Nephron progenitor cell (in vitro differentiated cells): ENCODE data around the gene GCHFR.

Source experiments
- DNase-seq: peaks from one replicate; pipeline ENCODE4 v3.0.0; 2021
- H3K27ac Mint-ChIP-seq: 2 replicates; pipeline ENCODE4 v1.8.0; 2021; ENCODE audit warnings: mild to moderate bottlenecking, moderate library complexity, mixed read lengths
- H3K27me3 Mint-ChIP-seq: 2 replicates; pipeline ENCODE4 v1.8.0; 2021; ENCODE audit warnings: mild to moderate bottlenecking, low read depth, mixed read lengths; ENCODE audit not compliant: poor library complexity
- H3K36me3 Mint-ChIP-seq: 2 replicates; pipeline ENCODE4 v1.8.0; 2021; ENCODE audit warnings: low read depth, mixed read lengths
- H3K4me1 Mint-ChIP-seq: 2 replicates; pipeline ENCODE4 v1.8.0; 2021; ENCODE audit warnings: mixed read lengths
- H3K4me3 Mint-ChIP-seq: 2 replicates; pipeline ENCODE4 v1.8.0; 2021; ENCODE audit warnings: mild to moderate bottlenecking, moderate library complexity, mixed read lengths
- H3K9me3 Mint-ChIP-seq: 2 replicates; pipeline ENCODE4 v1.8.0; 2021; ENCODE audit warnings: mild to moderate bottlenecking, moderate library complexity, mixed read lengths
- TF ChIP-seq, protein P1 (sequence below): fragments of 200-600 bp; sonication (generic); IDR thresholded peaks from 2 replicates; pipeline ENCODE4 v1.5.0; 2021; ENCODE audit warnings: antibody characterized with exemption

The GCHFR gene

DNA sequence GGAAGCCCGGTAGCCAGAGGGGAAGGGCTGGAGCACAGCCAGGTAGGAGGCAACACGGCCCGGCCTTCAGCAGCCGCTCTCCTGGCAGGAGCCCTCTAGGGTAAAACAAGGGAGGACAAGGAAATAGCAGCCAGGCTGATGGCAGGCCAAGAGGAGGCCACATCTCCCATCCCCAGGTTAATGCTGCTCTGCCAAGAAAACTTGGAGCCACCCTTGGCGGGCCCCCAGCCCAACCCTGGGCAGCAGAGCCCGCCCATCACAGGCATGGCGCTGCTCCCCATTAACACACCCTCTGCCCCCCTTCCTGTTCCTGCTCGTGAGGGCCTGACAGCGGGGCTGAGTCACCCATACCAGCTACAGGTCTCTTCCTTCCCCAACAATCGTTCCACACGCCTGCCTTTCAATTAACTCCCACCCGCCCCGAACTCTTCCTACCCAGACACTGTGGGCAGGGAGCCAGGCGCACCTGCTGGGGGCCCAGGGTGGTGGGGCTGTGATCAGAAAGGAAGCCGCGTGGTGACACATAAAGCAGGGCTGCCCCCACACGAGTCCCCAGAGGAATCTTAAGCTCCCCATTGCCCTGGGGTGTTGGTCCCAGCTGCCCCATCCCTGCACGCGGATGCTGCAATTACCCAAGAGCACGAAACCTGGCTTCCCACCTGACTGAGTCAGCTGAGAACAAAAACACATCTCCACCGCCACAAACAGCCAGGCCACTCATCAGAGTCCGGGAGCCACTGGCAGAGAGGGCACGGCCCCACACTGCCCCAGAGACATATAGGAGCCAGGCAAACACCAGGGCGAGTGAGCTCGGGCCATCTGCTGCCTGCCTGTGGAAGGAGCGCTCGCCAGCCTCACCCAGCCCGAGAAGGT, 5.6 kb downstream of the GCHFR start, which contains the start of gene C15orf62:
C15orf62 (plus strand) TSS at position 707 of the 873 bp plus-strand sequence. CDS start 516 bp downstream, outside the sequence.
- TF ChIP-seq, protein P1, sequence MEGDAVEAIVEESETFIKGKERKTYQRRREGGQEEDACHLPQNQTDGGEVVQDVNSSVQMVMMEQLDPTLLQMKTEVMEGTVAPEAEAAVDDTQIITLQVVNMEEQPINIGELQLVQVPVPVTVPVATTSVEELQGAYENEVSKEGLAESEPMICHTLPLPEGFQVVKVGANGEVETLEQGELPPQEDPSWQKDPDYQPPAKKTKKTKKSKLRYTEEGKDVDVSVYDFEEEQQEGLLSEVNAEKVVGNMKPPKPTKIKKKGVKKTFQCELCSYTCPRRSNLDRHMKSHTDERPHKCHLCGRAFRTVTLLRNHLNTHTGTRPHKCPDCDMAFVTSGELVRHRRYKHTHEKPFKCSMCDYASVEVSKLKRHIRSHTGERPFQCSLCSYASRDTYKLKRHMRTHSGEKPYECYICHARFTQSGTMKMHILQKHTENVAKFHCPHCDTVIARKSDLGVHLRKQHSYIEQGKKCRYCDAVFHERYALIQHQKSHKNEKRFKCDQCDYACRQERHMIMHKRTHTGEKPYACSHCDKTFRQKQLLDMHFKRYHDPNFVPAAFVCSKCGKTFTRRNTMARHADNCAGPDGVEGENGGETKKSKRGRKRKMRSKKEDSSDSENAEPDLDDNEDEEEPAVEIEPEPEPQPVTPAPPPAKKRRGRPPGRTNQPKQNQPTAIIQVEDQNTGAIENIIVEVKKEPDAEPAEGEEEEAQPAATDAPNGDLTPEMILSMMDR, result no peak
- Mint-ChIP-seq H3K27ac (peak within 1 kb of the TSS; percentile 81), H3K36me3 (peaks cover 3% of the 10 kb centered on the region), H3K9me3 (no peaks in the 10 kb centered on the region), H3K4me1 (peaks cover 37% of the 10 kb centered on the region), H3K4me3 (no peak within 1 kb of the TSS), H3K27me3 (no peaks in the 10 kb centered on the region)
- no peak for DNase-seq

DNA sequence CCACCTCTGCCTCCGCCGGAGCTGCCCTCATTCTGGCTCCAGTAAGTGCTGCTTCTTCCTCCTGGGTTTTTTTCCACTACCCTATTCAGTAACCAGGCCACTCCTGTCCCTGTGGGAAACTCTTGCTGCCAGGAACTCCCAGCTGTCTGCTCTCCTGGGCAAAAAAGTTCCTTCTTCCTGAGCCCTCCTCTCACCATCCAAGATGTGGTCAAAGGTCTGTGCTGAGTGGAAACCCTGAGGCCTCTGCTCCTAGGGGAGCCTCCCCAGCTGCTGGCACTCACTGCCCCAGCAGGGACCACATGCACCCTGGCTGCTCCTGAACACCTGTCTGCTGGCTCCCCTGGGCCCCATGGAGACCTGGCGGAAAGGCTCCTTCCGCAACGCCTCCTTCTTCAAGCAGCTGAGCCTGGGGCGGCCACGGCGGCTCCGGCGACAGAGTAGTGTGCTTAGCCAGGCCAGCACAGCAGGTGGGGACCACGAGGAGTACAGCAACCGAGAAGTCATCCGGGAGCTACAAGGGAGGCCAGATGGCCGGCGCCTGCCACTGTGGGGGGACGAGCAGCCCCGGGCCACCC, 6.4 kb downstream of the GCHFR start:
- H3K27ac Mint-ChIP-seq, result peak overlapping the region; percentile 81
- H3K4me3 Mint-ChIP-seq, result no peak overlapping the region

DNA sequence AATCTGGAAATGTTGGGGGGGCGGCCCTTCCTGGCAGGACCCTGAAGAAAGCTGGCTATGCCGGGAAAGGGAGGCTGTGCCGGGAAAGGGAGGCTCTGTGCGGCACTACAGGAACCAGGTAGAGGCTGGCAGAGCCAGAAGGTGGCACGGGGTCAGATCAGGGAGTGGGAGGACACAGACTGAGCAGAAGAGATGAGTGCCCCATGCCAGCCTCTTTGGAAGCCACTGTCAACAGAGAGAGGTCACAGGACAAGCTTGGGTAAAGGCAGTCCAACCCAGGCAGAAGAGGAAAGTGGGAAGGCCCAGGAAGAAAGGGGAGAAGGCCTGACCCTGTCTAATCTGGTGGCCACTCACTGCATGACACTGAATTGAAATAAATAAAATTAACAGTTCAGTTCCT, 7.4 kb downstream of the GCHFR start:
- H3K36me3 Mint-ChIP-seq, result peaks cover 8% of the 10 kb centered on the region
- H3K9me3 Mint-ChIP-seq, result no peaks in the 10 kb centered on the region
- H3K27ac Mint-ChIP-seq, result peak overlapping the region; percentile 75
- TF ChIP-seq, protein P1, result no peak
- no peak overlapping the region for H3K4me3 Mint-ChIP-seq
- H3K4me1 Mint-ChIP-seq, result peaks cover 20% of the 10 kb centered on the region
- no peaks in the 10 kb centered on the region for H3K27me3 Mint-ChIP-seq
- no peak for DNase-seq

More for the DNA sequence above, 6.4 kb downstream of the GCHFR start:
- DNase-seq, result no peak
- H3K4me1 Mint-ChIP-seq, result peaks cover 30% of the 10 kb centered on the region
- TF ChIP-seq, protein P1, result no peak
- no peaks in the 10 kb centered on the region for H3K9me3 Mint-ChIP-seq
- H3K36me3 Mint-ChIP-seq, result peaks cover 8% of the 10 kb centered on the region
- no peaks in the 10 kb centered on the region for H3K27me3 Mint-ChIP-seq

DNA sequence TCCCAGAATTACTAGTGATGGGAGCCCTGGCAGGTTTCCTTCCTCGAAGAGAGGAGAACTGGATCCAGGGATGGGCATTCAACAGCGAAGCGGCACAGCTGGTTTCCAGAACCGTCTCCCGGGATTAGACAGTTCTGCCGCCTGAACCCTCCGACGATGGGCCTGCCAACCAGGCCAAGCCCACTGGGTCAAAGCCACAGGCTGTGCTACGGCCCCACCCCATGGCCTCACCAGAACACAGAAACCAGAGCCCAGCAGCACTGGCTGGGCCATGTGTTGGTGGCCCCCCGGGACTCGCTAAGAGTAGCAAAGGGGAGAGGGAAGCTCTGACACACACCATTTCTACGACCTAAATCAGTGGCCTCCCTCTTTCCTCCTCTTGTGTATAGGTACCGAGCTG, 8.1 kb downstream of the GCHFR start:
- Mint-ChIP-seq H3K4me3 (no peak overlapping the region), H3K9me3 (no peaks in the 10 kb centered on the region), H3K36me3 (peaks cover 15% of the 10 kb centered on the region), H3K27ac (no peak overlapping the region), H3K27me3 (no peaks in the 10 kb centered on the region), H3K4me1 (peaks cover 15% of the 10 kb centered on the region)
- no peak for DNase-seq
- TF ChIP-seq, protein P1, result no peak

DNA sequence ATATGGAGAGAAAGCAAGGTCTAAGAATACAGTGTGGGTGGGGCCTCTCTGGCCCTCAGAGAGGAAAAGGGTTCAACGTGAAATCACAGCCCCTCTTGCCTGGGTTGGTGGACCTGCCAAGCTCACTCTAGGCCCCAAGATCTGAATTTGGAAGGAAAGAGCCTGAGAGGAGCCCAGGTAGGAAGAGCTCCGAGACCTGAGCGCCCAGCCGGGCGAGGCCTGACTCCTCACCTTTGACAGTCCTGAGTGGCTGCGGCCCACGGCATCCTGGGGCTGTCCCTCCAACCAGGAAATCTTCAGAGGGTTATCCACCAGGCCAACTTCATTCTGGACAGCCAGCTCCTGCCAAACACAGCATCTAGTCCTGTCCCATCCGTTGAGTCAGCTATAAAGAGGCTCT, 9.6 kb downstream of the GCHFR start:
- H3K4me3 Mint-ChIP-seq, result no peak overlapping the region
- no peak for DNase-seq
- no peaks in the 10 kb centered on the region for H3K9me3 Mint-ChIP-seq
- H3K27ac Mint-ChIP-seq, result no peak overlapping the region
- no peaks in the 10 kb centered on the region for H3K27me3 Mint-ChIP-seq
- peaks cover 16% of the 10 kb centered on the region for H3K36me3 Mint-ChIP-seq
- peaks cover 15% of the 10 kb centered on the region for H3K4me1 Mint-ChIP-seq
- TF ChIP-seq, protein P1, result no peak
